SW 1271 (cell line): ENCODE data around the gene STK32C.
"Not testable (repeated sequence)": the region's sequence is repeated elsewhere in the genome, so short reads cannot be mapped to it uniquely, and the experiment has no call there.

Source experiments
- DNase-seq, 2 experiments: peaks; one replicate each; lab custom pipeline; 2025; lab: John Stamatoyannopoulos, UW

STK32C gene

DNA sequence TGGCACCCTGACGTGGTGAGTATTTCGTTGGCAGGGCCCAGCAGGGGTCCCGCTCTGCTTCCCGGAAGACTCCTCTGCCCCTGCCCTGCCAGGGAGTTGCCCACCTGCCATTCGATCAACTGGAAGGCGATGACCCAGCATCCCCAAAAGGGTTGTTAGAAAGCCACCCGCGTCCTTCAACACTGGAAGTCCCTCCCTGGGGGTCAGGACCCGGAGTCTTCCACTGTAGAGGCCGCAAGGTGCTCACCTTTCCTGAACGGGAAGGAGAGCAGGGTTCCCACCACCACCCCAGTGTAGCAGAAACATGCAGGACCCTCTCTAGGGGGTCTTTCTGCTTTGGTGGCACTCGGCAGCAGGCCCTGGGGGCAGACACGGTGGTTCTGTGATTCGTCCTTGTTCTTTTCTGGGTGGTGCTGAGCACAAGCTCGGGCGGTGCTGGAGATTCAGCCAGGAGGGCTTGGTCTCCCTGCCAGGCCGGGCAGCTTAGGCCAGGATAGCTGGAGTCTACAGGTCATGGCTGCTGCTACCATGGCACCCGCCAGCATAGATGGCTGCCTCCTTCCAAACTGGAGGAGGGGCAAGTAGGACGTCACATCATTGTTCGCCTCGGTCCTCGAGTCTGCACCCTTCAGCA, 140.6 kb downstream of the STK32C start:
- no peak for DNase-seq

DNA sequence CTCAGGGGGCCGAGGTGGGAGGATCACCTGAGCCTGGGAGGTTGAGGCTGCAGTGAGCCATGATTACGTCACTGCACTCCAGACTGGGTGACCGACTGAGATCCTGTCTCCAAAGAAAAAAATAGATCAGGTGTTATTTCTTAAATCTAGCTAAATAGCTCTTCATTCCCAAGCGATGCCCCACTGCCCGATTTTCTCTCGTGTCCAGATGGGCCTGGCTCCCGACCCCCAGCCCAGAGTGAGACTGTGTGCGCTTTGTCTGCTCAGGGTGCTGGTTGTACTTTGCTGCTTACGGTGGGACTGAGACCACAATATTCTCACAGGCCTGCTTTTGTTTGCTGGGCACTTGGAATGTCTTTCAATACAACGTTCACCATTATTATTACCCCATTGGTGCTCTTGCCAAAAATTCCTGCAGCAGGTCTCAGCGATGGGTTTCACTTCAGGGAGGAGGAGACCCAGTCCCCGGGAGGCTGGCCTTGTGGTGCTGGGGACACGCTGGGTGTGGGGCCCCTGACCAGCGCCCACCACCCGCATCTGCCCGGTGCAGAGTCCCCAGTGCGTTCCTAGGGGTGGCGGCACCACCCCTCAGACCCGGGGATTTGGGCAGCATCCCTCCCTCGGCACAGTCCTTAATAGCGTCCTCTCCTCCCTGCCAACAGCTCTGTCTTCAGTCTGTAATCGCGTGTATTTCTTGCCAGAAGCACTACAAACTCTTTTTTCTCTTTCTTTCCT, 141.4 kb downstream of the STK32C start:
- no peak for DNase-seq

DNA sequence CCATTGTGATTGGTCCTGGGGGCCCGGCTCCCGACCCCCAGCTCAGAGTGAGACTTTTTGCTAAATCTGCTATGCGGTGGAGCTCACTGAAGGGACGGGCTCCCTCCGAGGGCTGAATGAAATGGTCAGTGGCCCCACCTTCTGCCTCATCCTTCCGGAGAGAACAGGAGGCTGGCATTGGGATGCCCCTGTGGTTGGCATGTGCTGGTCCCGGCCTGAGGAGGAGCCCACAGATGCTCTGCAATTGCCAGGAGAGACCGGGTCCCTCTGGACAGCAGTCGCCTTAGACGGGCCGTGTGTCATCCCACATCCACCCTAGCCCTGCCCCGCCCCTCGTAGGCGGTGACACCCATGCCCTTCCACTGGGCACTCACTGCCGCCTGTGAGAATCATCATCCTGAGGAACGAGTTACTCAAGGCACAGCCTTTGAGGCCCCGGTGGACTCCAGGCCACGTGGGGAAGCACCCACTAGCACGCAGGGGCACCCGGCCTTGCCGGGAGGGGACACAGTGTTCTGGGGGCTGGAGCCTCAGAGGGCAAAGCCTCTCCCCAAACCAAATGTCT, 142.3 kb downstream of the STK32C start:
- no peak for DNase-seq

DNA sequence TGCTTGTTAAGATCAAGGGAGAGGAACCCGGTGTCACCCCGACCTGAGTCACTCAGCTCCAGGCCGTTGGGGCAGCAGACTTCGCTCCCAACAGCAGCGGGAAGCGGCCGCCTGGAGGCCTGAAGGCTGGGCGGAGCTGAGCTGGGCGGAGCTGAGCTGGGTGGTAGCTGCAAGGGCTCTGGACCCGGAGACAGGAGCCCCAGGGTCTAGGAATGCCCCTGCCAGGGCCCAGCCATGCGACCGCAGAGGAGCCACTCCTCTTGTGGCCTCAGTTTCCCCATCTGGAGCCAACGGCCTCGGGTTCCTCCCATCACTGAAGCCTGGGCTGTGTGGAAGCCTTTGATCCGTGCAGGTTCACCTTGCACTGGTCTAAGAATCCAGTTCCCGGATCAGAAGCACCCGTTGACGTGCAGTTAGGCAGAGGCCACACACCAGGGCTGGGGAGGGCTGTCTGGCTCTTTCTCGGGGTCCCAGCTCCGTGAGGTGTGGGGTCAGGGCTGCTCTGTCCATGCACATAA, 142.9 kb downstream of the STK32C start:
- no peak for DNase-seq

DNA sequence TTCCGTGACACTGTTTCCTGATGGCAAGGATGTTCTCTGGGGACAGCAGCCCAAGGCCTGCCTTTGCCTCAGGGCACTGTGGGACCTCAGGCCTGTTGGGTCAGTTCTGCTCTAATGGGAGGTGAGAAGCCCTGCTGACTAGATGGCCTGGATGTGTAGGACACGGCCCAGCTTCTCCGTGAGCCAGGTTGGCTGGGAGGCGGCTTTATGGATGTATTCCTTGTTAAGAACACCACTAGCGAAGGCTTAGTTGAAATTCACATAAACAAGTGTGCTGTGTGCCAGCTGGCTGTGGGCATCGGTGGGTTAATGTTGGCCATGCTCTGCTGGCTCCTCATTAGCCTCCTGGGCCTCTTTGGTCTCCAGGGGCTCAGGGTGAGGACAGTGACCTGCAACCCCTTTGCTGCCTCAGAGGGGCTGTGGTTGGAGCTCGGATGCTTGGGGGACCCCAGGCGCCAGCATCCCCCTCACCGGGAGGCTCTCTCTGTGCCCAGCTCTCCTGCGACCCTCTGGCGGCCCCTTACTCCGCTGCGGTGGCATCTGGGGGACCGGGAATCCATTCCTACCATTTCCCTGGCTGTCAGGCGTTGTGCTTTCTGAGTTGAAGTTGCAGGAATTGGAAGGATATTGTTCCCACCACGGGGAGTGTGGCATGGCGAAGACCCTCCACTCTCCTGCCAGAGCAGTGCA, 143.8 kb downstream of the STK32C start:
- no peak for DNase-seq

DNA sequence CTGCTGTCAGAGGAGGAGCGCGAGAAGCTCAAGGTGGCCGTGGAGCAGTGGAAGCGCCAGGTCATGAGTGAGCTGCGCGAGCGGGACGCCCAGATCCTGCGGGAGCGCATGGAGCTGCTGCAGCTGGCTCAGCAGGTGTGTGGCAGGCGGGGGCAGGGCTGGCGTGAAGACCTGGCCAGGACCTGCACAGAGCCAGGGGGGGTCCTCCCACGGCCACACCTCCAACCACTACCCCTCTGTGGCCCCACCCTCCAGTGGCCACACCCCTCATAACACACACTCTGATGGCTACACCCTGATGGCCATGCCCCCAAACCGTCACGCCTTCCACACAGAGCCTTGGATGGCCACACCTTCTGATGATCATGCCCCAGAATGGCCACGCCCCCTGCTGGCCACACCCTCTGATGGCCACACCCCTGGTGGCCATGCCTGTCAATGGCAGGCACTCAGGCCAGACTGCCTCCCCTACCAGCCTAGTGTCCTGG, 144.4 kb downstream of the STK32C start:
- peak in 1 of 2 experiments; percentile 34 for DNase-seq

DNA sequence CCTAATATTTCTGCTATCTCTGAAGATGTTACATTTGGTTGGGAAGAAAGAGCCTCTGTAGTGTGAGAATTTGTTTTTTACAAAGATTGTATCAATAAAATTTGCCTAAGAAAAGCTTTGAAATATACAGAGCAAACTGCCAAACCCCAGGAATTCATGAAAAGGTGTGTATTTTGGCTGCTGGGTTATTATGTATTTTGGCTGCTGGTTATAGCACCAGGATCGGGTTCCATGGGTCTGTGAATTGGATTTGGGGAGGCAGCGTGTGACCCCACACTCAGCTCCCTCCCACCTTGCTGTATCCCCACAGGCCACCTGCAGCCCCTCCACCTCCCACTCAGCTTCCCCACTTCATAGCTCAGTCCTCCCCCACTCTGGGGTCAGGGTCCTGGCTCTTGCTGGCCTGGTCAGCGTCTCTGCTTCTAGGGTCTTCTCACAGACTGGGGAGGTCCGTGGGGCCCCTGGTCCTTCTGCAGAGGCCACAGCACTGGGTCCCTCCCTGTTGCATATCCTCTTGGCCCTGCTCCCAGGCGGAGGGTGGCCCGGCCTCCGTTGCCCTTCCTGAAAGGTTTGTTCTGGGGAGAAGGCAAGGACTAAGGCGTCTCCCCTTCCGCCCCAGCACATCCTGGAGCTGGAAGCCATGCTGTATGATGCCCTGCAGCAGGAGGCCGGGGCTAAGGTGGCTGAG, 145.0 kb downstream of the STK32C start:
- DNase-seq = no peak

DNA sequence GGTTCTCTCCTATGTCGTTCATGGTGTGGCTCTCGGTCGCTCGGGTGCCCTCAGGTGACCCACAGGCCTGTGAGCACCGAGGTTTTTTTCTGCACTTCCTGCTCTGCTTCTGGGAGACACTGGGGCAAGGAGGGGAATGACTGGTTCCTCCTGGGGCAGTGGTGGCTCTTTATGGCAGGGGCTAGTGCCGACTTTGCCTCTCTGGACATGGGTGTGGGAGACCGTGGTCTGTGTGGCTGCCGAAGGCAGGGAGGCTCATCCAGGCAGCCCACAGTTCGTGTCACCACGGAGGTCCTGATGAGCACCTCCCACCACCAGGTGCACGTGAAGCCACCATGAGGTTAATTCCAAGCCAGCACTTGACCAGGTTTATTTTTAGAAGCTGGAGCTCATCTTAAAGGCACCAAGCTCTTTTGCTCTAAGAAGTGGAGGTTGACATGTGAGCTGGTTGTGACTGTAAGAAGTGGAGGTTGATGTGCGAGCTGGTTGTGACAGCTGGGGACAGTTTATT, 145.7 kb downstream of the STK32C start:
- no peak for DNase-seq

DNA sequence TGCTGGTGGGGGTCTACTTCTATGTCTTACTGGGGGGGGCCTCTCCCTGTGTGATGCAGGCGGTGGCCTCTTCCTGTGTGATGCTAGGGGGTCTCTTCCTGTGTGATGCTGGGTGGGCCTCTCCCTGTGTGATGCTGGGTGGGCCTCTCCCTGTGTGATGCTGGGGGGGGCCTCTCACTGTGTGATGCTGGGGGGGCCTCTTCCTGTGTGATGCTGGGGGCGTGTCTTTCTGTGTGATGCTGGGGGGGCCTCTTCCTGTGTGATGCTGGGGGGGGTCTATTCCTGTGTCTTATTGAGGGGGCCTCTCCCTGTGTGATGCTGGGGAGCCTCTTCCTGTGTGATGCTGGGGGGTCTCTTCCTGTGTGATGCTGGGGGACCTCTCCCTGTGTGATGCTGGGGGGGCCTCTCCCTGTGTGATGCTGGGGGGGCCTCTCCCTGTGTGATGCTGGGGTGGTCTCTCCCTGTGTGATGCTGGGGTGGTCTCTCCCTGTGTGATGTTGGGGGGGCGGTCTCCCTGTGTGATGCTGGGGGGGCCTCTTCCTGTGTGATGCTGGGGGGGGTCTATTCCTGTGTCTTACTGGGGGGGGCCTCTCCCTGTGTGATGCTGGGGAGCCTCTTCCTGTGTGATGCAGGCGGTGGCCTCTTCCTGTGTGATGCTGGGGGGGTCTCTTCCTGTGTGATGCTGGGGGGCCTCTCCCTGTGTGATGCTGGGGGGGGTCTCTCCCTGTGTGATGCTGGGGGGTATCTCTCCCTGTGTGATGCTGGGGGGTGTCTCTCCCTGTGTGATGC, 146.7 kb downstream of the STK32C start:
- not testable (repeated sequence) for DNase-seq

DNA sequence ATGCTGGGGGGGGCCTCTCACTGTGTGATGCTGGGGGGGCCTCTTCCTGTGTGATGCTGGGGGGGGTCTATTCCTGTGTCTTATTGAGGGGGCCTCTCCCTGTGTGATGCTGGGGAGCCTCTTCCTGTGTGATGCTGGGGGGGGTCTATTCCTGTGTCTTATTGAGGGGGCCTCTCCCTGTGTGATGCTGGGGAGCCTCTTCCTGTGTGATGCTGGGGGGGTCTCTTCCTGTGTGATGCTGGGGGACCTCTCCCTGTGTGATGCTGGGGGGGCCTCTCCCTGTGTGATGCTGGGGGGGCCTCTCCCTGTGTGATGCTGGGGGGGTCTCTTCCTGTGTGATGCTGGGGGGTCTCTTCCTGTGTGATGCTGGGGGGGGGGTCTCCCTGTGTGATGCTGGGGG, 147.5 kb downstream of the STK32C start:
- not testable (repeated sequence) for DNase-seq

DNA sequence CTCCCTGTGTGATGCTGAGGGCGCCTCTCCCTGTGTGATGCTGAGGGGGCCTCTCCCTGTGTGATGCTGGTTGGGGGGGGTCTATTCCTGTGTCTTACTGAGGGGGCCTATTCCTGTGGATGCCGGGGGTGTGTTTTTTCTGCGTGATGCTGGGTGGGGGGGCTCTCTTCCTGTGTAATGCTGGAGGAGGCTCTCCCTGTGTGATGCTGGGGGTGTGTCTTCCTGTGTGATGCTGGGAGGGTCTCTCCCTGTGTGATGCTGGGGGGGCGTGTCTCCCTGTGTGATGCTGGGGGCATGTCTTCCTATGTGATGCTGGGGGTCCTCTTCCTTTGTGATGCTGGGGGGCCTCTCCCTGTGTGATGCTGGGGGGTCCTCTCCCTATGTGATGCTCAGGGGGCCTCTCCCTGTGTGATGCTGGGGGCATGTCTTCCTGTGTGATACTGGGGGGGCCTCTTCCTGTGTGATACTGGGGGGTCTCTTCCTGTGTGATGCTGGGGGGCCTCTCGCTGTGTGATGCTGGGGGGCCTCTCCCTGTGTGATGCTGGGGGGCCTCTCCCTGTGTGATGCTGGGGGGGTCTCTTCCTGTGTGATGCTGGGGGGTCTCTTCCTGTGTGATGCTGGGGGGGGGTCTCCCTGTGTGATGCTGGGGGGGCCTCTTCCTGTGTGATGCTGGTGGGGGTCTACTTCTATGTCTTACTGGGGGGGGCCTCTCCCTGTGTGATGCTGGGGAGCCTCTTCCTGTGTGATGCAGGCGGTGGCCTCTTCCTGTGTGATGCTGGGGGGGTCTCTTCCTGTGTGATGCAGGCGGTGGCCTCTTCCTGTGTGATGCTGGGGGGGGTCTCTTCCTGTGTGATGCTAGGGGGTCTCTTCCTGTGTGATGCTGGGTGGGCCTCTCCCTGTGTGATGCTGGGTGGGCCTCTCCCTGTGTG, 148.2 kb downstream of the STK32C start:
- DNase-seq = not testable (repeated sequence)

DNA sequence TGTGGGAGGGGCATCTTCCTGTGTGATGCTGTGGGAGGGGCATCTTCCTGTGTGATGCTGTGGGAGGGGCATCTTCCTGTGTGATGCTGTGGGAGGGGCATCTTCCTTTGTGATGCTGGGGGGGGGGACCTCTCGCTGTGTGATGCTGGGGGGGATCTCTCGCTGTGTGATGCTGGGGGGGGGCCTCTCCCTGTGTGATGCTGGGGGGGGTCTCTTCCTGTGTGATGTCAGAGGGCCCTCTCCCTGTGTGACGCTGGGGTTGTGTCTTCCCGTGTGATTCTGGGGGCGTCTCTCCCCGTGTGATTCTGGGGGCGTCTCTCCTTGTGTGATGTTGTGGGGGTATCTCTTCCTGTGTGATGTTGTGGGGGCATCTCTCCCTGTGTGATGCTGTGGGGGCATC, 148.9 kb downstream of the STK32C start:
- DNase-seq = no peak

DNA sequence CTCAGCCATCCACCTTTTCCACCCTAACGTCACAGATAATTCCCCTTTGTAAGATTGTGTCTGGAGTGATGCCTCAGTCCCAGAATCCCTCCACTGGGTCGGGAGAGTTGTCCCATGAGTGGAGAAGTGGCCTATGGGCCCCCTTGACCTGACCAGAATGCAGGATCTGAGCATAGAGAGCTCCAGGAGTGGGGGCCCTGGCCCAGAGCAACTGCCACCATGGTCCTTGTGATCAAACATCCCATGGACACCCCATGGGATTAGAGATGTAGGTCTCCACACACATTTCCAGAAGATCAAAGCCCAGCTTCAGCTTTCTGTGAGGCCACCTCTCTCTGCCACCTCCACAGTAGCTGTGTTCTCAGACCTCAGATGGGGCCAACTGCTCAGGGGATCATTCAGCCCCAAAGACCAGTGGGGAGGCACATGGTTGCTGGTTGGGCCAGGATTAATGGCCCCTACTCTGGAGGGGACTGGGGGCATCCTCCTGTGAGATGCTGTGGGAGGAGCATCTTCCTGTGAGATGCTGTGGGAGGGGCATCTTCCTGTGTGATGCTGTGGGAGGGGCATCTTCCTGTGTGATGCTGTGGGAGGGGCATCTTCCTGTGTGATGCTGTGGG, 149.5 kb downstream of the STK32C start:
- DNase-seq = no peak
